GM12892 (cell line): ENCODE results near the gene PLEKHG5.

ENCODE experiments used
- POLR2A ChIP-seq: IDR thresholded peaks from 2 replicates; pipeline ENCODE4 v1.6.1; 2011; ENCODE audit warnings: low read depth, low read length, control low read depth
- POLR2AphosphoS5 ChIP-seq: IDR thresholded peaks from 2 replicates; pipeline ENCODE4 v1.6.1; 2011; ENCODE audit warnings: low read depth, low read length, control low read depth
- TAF1 ChIP-seq: IDR thresholded peaks from 2 replicates; pipeline ENCODE4 v1.6.1; 2011; ENCODE audit warnings: low read depth, mild to moderate bottlenecking, control low read depth, low read length, borderline replicate concordance

GRCh38 chr1:6461051-6461530 is 30.4 kb downstream of the PLEKHG5 start:
- no peak for TF ChIP-seq POLR2AphosphoS5
- TF ChIP-seq TAF1, result no peak
- no peak for TF ChIP-seq POLR2A
